ENCODE results near the gene PNMT. TPM values are rescaled to one million over a fixed set of nuclear protein-coding genes. Genes with fewer than 3 reads are reported as not detected.
A peak's percentile ranks its signal among the peaks of the same experiment; 100 is the strongest.

The PNMT gene
- total and polyA plus RNA-seq, 10 donors = 0.28 to 2.4 (median 0.65) TPM; not detected in 4

DNA sequence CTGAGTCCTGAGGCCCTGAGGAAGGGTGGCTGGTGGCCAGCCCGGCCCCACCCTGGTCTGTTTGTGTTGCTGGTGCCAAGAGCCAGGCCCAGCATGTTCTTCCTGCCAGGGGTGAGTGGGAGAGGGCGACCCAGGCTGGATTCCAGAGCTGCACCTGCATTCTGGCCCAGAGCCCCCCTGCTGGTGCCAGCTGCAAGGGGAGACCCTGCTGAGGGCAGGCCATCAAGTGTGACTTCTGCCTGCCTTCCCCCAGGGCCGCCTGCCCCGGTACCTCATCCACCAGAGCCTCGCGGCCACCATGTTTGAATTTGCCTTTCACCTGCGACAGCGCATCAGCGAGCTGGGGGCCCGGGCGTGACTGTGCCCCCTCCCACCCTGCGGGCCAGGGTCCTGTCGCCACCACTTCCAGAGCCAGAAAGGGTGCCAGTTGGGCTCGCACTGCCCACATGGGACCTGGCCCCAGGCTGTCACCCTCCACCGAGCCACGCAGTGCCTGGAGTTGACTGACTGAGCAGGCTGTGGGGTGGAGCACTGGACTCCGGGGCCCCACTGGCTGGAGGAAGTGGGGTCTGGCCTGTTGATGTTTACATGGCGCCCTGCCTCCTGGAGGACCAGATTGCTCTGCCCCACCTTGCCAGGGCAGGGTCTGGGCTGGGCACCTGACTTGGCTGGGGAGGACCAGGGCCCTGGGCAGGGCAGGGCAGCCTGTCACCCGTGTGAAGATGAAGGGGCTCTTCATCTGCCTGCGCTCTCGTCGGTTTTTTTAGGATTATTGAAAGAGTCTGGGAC is 5.5 kb upstream of the PNMT start:
- peaks cover 0 to 84% (median 35%) of the 10 kb centered on the region in 6 donors for H3K4me1 ChIP-seq
- 82 to 91% (median 85%) methylated on average over 19 to 22 of the region's 22 CpGs for WGBS, 5 donors
- intact Hi-C loops (cut with DNase I; ENCODE audit: low total_unique reads) = no loop called here
- H3K36me3 ChIP-seq = peaks cover 0 to 66% (median 49%) of the 10 kb centered on the region in 6 donors
- peak; percentile 74 for DNase-seq
- peaks cover 0 to 32% (median 15%) of the 10 kb centered on the region in 7 donors for H3K27me3 ChIP-seq (replicated peaks in 1 of 7)
- H3K27ac ChIP-seq = no peak overlapping the region
- H3K4me3 ChIP-seq = no peak overlapping the region
- TF ChIP-seq POLR2AphosphoS5 (IDR thresholded peaks at IDR 0.05) (peak in 2 of 3 donors; percentile 11 to 56), POLR2A (IDR thresholded peaks at IDR 0.05) (no peak)
- TF ChIP-seq, protein P1, sequence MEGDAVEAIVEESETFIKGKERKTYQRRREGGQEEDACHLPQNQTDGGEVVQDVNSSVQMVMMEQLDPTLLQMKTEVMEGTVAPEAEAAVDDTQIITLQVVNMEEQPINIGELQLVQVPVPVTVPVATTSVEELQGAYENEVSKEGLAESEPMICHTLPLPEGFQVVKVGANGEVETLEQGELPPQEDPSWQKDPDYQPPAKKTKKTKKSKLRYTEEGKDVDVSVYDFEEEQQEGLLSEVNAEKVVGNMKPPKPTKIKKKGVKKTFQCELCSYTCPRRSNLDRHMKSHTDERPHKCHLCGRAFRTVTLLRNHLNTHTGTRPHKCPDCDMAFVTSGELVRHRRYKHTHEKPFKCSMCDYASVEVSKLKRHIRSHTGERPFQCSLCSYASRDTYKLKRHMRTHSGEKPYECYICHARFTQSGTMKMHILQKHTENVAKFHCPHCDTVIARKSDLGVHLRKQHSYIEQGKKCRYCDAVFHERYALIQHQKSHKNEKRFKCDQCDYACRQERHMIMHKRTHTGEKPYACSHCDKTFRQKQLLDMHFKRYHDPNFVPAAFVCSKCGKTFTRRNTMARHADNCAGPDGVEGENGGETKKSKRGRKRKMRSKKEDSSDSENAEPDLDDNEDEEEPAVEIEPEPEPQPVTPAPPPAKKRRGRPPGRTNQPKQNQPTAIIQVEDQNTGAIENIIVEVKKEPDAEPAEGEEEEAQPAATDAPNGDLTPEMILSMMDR (IDR thresholded peaks at IDR 0.05 in 8 of 11, conservative IDR thresholded peaks at IDR 0.05 in 3 of 11) = no peak
- no peaks in the 10 kb centered on the region for H3K9me3 ChIP-seq

DNA sequence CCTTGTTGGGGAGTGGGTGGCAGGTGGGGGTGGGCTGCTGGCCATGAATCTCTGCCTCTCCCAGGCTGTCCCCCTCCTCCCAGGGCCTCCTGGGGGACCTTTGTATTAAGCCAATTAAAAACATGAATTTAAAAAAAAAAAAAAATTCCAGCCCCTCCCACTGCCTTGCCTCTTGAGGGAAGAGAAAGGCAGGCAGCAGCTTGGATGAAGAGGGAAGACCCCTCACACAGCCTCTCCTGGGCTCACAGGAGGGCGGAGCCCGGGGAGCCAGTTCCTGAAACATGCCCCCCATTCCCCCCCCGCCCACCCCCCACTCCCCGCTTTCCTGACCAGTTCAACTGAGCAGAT is 4.9 kb upstream of the PNMT start:
- no peak for DNase-seq
- Histone ChIP-seq H3K4me1 (peaks cover 0 to 84% (median 41%) of the 10 kb centered on the region in 6 donors), H3K27me3 (replicated peaks in 1 of 7) (peaks cover 0 to 37% (median 21%) of the 10 kb centered on the region in 7 donors), H3K4me3 (no peak overlapping the region), H3K9me3 (no peaks in the 10 kb centered on the region), H3K36me3 (peaks cover 0 to 60% (median 44%) of the 10 kb centered on the region in 6 donors), H3K27ac (no peak overlapping the region)
- TF ChIP-seq POLR2A (IDR thresholded peaks at IDR 0.05) (no peak), POLR2AphosphoS5 (IDR thresholded peaks at IDR 0.05) (no peak)
- TF ChIP-seq, protein P1 (IDR thresholded peaks at IDR 0.05 in 8 of 11, conservative IDR thresholded peaks at IDR 0.05 in 3 of 11) = no peak
- intact Hi-C loops (cut with DNase I; ENCODE audit: low total_unique reads) = no loop called here
- 64 to 82% (median 74%) methylated on average over 4 of the region's 4 CpGs for WGBS, 5 donors

DNA sequence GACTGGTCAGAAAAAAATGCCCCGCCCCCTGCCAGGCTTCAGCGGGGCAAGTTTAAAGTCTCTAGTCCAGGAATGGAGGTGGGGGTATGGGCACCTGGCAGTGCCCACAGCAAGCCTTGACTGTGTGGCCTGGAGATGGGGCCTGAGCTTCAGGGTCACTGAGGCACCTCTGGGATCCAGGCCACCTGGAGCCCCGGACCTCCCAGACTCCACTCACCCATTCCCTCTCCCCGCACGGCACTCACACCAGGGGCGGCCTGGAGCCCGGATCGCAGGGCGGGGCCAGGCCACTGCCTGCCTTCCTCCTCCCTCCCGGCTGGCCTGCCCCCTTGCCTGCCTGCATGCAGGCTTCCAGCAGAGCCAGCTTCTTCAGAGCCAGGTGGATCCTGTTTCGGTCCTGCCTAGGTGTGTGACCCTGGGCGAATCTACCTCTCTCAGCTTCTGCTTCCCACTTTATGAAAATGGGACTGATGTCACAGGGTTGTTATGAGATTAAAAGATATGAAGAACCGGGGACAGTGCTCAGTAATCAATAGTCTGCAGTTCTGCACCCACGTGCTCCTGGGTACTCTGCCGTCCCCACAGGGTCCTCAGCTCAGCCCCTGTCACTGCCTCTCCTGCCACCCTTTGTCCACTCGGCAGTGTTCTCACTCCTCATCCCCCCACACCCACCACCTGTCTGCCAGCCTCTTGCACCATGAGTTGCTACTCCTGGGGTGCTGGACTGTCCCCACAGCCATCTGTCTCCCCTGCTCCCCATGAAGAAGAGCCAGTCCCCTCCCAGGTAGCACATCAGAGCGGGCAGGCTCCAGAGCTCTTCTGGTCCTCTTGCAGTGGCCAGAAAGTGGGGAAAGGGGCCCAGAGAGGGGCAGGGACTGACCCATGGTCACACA is 4.3 kb upstream of the PNMT start:
- no peak overlapping the region for H3K27ac ChIP-seq
- H3K27me3 ChIP-seq (replicated peaks in 1 of 7) = peaks cover 3 to 43% (median 27%) of the 10 kb centered on the region in 7 donors
- TF ChIP-seq, protein P1 (IDR thresholded peaks at IDR 0.05 in 8 of 11, conservative IDR thresholded peaks at IDR 0.05 in 3 of 11) = no peak
- peak in 2 of 3 donors; percentile 24 to 34 for TF ChIP-seq POLR2AphosphoS5 (IDR thresholded peaks at IDR 0.05)
- peak; percentile 71 for DNase-seq
- H3K9me3 ChIP-seq = no peaks in the 10 kb centered on the region
- no peak overlapping the region for H3K4me3 ChIP-seq
- 57 to 82% (median 70%) methylated on average over 15 to 17 of the region's 17 CpGs for WGBS, 5 donors
- H3K4me1 ChIP-seq = peaks cover 0 to 84% (median 41%) of the 10 kb centered on the region in 6 donors
- H3K36me3 ChIP-seq = peaks cover 0 to 54% (median 39%) of the 10 kb centered on the region in 6 donors
- intact Hi-C loops (cut with DNase I; ENCODE audit: low total_unique reads) = no loop called here

Data from spleen (tissue), 11 donors.